NAMALWA (cell line): ENCODE data around the gene GFOD1.
"Not testable (repeated sequence)": the region's sequence is repeated elsewhere in the genome, so short reads cannot be mapped to it uniquely, and the experiment has no call there.

ENCODE experiments used
- DNase-seq: peaks from one replicate; pipeline ENCODE4 v3.0.0-alpha.2; 2015; ENCODE audit warnings: low spot score

Gene GFOD1

DNA sequence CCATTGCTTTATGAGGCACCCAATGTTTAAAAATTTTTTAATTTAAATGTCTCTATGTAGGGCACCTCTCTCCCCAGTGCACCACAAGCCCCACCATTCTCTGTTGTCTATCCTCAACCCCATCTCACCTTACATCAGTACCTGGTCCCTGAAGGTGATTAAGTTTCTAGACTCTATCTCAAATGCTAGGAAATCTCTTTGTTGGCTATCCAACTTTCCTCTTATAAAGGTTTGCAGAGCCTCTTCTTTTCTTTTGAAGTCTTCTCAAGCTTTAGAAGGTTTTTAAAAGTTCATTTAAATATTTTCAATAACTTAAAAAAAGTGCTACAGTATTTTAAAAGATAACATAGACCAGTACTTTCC is 82.5 kb downstream of the GFOD1 start:
- no peak for DNase-seq

DNA sequence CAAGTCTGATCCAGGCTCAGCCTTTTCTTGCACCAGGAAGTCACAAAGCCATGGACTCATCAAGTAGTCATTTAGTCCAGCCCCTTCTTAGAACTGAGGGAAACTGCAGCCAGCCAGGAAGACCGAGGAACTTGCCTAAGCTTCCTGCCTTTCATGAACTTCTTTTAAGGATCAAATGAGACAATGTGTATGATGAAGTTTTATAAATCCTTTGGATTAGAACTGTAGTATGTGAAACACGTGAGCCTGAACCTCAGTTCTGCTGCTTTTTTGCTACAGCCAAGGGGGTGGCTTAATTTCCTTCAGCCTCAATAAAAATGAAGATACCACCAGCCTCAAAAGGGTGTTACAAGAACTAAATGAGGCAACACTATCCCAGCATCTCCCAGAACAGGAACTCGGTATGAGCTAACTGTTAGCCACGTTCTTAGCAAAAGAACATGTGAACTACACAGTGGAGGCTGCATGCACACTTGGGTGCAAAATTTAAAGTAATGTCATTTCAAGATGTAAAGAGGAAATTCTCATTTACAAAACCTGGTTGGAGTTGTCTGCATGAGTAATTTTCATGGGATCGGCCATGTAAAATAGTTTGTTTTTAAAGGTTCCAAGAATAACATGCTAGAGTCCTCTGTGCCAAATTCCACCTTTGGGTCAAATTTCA is 83.0 kb downstream of the GFOD1 start:
- DNase-seq, result no peak

DNA sequence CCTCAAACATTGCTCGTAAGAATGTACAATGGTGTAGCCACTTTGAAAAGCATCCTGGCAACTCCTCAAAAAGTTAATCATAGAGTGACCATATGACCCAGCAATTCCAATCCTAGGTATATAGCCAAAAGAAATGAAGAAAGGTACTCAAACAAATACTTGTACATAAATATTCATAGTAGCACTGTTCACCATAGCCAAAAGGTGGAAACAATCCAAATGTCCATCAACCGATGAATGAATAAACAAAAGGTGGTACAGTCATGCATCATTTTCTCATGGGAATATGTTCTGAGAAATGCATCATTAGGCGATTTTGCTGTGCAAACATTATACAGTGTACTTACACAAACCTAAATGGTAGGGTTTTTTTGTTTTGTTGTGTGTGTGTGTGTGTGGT is 84.7 kb downstream of the GFOD1 start:
- DNase-seq, result no peak

DNA sequence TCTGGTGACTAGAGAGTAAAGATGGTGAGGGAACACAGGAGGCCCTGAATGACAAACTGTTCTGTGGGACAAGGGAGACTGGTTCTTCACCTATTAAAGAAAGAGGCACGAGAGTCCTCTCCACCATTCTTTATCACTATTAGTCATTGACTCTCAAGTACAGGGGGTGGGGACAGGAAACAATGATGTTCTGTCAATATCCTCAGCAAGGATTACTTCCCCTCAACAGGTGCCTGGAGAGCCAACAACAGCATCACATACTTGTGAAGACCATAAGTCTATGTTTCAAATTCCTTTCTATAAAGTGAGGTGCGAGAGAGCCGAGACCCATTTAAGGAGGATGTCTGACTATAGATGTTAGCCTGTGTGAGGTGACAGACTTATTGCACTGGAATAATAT is 86.6 kb downstream of the GFOD1 start:
- DNase-seq, result no peak

DNA sequence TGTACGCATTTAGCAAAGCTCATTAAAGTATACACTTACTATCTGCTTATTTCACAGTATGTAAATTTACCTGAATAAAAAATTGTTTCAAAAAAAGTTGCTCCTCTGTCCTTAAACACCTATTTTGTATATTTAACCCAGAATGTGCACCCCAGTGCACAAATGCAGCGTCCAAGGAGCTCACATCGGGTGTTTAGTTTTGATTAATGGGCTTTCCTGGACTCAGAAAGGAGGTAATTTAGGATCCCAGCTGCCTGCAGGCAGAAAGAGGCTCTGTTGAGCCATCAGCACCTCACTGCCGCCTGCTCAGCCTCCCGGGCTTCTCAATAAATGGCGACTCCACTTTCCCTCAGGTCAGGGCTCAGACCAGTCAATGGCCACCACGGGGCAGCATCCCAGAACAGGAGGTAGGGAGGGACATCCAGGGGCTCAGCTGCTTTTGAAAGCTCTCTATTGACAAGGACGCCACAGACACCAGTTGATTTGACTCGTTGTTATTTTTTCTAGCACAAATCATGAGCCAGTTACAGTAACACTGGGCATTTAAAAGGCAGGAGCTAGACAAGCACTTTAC is 88.9 kb downstream of the GFOD1 start:
- no peak for DNase-seq

DNA sequence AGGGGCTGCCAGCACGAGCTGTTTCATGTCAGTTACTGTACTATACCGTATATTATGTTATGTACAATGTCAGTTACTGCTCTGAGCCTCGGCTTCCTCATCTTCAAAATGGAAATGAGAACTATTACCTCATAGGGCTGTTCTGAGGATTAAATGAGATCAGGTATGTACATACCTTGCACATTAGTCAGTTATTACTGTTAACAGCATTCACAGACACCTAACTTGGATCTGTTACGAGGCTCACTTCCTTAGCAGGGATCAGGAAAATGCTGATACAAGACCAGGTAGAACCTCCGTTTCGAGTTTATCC is 89.4 kb downstream of the GFOD1 start:
- peak; percentile 18 for DNase-seq

DNA sequence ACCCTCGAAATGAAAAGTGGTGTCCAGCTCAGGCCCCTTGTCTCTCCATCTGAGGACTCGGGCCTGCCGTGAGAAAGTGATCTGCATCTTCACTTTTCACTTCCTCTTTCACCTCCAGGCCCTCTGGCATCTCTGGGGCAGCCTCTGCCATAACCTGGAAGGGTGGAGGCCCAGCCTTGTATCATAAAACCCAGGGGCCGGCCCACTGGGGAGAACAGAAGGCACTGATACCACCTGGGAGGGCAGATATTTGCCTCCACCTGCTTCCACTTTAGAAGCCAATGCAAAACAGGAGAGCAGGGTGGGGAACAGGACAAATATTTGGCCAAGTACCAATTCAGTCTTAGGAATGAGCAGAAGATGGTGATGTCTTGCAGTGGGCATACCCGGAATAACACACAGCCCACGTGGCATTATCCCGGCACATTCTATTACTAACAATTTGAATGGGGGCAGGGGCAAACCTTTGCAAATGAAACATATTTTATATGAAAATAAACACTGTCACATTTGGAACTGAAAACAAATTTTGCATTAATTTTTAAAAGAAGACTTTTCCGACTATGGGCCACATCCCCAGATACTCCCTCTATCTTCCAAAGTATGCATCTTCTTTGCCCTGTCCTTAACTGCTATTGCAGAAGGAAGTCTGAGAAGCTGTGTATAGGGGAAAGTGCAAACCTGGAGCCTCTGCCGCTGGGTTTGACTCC is 89.9 kb downstream of the GFOD1 start:
- DNase-seq, result peak; percentile 76

DNA sequence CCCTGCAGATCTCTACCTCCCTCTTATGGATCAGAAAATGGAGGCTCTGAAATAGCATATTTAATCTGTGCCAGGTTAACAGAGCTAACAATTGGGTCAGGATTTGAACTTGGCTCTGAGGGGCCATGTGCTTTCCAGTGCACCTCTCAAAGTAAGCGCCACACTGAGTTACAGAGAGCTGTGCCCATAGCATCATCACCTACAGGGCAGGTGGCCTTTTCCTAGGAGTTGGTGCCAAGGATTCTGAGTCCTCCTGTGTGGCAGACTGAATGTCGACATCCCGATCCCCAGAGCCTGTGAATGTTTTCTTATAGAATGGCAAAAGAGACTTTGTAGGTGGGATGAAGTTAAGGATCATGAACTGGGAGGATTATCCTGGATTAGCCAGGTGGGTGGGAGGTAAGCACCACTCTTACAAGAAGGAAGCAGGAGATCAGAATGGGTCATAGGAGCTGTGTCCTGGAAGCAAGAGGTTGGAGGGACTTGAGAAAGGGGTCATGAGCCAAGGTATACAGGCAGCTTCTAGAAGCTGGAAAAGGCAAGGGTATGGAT is 91.1 kb downstream of the GFOD1 start:
- DNase-seq, result no peak

DNA sequence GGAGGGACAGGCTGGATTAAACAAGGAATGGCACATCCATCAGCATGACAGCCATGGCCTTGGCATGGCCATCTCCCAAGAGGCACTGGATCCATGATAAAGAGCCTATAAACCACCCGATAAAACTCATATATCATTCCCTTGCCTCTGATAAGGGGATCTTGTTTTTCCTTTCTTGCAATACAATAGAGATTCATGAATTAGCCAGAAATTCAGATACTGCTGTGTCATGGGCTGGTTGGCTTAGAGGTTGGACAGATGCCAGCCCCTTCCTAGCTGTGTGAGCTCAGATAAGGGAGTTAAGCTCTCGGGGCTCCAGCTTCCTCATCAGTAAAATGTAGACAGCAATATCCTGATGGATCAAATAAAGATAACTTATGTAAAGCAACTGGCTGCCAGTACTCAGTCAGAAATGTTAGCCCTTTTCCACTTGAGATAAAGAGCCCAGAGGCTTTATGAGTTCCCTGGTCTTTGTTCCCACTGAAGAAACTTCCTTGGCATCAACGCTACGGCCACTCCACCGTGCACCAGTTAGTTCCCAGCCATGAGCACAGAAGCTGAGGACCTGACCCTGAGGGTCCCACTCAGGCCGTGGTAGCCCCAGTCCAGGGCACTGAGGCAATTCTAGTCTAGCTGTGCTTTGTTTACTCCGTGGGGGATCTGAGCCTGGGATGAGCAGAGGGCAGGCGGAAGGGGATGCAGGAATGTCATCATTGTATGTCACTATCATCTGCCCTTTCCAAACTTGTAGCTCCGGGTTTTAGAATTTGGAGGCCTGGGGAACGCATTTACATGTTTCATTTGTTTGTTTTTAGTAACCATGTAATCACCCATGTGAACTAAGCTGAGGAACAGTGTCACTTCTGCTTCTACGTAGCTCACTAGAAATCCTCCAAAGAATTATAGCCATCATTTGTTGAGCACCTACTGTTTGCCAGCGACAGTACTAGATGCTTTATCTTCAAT is 91.8 kb downstream of the GFOD1 start:
- peak; percentile 56 for DNase-seq

DNA sequence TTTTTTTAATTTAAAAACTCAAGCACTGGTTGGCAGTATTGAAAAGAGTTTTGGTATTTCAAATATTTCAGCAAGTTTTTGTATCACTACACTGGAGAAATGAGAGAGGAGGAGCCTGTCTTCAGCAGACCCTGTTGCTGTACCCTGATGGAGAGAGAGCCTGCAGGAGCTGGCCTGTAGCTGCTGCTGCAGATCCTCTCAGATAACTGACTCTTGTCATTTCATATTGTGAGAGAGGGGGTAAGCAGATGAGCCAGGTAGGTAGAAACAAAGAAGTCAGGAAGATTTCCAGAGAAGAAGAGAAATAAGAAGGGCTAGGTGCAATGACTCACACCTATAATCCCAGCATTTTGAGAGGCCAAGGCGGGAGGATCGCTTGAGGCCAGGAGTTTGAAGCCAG is 94.9 kb downstream of the GFOD1 start:
- DNase-seq, result no peak

DNA sequence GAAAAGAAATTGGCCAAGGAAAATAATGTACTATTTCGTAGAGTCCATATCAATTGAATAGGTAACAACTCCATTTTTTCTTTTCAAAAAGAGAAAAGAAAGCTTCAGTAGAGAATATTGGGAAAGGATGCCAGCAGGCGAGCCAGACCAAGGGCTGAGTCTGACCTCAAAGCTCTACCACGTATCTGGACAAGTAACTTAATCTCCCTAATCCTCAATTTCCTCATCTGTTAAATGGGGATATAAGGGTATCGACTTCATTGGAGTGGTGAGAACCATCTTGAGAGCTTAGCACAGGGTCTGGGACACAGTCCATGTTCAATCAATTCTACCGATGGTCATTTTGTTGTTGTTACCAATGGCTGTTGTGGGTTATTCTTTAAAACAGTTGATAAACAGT is 95.9 kb downstream of the GFOD1 start:
- DNase-seq, result no peak

DNA sequence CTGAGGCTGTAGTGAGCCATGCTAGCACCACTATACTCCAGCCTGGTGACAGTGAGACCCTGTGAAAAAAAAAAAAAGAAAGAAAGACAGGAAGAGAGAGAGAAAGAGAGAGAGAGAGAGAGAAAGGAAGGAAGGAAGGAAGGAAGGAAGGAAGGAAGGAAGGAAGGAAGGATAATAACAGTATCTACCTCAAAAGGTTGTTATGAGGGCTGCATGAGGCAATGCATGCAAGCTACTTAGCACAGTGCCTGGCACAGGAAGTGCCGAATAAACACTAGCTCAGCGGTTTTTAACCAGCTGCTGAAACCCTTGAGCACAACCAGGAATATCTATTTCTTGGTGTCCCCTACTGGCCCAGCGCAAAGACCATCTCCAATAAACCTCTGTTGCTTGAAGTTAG is 96.7 kb downstream of the GFOD1 start:
- DNase-seq, result no peak

DNA sequence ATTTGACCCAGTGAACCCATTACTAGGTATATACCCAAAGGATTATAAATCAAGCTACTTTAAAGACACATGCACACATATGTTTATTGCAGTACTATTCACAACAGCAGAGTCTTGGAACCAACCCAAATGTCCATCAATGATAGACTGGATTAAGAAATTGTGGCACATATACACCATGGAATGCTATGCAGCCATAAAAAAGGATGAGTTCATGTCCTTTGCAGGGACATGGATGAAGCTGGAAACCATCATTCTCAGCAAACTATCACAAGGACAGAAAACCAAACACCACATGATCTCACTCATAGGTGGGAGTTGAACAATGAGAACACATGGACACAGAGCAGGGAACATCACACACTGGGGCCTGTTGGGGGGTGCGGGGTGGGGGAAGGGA is 98.2 kb downstream of the GFOD1 start:
- DNase-seq, result not testable (repeated sequence)

DNA sequence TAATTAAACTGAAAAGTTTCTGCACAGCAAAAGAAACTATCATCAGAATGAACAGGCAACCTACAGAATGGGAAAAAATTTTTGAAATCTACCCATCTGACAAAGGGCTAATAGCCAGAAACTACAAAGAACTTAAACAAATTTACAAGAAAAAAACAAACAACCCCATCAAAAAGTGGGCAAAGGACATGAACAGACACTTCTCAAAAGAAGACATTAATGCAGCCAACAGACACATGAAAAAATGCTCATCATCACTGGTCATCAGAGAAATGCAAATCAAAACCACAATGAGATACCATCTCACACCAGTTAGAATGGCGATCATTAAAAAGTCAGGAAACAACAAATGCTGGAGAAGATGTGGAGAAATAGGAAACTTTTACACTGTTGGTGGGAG is 98.6 kb downstream of the GFOD1 start:
- not testable (repeated sequence) for DNase-seq

DNA sequence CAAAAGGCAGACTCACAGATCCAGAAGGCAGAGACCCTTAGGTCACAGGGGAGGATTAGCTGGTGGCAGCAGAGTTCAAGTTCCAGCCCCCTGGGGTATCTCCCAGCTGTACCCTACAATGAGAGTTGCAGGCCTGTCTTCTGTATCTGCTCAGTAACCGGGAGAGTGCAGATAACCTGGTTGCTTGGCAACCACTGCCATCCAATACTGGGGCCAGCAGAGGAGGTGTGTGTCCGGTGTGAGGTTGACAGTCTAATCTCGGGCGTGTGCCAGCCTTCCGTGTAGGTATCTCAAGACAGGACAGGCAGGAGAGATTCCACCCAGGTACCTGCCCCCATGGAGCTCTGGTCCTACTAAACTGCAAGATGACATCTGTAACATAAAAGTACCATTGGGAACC is 102.4 kb downstream of the GFOD1 start:
- DNase-seq, result no peak

DNA sequence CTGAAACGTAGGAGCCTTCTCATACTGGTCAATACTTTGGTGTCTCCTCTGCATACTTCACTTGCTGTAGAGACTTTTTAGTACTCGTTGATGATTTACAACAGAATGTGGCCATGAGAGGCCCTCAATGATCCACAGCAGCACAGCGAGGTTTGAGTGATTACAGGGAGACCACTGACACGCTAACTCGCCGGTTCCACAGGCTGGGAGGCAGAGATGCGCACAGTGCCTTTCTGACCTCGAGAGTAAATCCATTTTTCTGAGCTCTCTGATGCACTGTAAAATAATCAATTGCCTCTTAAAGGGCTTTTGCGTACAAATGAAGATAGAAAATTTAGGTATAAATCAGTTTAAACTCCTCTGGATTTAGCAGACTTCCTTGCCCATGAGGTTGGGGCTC is 102.9 kb downstream of the GFOD1 start:
- no peak for DNase-seq

DNA sequence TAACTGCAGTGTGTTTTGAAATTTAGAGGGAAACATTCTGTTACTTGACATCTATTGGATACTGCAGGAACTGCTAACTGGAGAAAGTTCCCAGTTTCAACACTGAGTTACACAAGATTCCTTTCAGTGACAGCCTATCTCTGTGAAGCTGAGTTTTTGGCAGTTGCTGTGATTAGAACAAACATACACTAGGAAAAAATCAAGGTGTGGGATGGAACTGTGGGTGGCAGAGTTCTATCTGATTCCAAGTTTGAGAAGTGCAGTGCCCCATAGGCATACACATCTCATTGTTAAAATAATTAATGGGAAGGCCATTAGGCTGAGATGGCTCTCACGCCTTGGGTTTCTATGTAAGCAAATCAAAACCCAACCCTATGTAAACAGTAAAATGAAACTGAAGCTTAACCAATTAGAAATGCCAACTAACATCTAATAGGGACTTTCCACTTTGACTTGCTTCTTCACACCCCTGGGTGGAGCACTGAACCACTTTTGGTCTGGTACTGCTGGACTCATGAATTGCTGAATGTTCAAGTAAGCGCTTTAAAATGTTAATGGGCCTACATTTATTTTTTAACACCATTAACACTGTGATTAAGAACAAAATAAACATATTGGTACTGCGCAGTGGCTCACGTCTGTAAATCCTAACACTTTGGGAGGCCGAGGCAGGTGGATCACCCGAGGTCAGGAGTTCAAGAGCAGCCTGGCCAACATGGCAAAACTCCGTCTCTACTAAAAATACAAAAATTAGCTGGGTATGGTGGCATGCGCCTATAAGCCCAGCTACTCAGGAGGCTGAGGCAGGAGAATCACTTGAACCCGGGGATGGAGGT is 103.9 kb downstream of the GFOD1 start:
- peak; percentile 46 for DNase-seq

DNA sequence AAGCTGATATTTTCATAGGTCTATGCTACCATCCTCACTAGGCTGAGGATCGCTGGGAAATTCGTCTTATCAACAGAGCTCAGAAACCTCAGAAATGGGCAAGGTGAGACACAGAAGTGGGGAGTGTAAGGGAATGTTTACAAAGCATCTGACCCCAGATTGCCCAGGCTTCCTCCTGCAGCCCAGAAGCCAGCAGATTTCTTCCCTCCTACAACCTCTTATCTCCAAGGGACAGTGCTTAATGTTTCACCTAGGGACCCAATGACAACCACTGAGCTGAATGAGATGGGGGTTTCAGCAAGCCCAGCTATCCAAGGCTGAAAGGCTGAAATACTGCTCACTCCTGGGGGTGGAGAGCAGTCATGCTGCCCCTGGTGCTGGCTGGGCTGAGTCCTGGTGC is 106.6 kb downstream of the GFOD1 start:
- DNase-seq, result no peak

DNA sequence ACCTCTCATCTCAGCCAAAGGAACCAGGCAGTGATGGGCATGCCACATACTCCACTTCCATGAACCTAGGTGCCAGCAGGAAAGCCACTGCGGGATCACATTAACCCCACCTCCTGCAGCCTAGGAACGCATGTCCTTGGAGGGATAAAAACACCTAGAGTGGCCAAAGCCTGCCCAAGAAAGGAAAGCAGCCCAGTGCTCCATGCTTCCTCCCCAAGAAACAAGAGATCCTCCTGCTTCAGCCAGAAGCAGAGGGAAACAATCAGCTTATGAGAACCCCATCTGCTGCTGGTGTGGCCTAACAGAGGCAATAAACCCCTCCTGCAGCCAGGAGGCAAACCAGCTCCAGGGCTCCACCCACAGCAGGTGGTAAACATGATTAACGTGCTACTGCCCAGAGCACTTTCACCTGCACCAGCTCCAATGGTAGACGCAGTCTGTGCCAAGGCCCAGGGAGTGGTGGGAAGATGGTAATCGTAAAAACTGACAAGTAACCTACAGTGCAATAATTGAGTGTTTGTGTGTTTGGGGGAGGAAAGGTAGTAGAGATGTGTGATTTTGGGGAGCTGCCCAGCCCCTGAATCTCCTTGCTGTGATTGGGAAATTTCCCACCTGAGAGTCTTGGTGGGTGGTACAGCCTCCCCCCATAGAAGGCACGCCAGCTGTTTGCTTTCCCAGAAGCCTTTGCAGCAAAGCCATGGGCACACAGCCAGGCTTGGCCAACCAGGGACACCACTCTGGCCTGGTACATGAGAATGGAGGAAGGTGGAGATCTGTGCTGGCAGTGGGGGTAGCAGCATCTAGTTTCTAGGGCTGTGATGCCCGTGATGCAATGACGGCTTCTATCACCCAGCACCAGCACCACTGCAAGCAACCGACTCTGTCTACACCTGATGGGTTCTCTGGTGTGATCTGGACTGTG is 108.5 kb downstream of the GFOD1 start:
- peak; percentile 29 for DNase-seq

DNA sequence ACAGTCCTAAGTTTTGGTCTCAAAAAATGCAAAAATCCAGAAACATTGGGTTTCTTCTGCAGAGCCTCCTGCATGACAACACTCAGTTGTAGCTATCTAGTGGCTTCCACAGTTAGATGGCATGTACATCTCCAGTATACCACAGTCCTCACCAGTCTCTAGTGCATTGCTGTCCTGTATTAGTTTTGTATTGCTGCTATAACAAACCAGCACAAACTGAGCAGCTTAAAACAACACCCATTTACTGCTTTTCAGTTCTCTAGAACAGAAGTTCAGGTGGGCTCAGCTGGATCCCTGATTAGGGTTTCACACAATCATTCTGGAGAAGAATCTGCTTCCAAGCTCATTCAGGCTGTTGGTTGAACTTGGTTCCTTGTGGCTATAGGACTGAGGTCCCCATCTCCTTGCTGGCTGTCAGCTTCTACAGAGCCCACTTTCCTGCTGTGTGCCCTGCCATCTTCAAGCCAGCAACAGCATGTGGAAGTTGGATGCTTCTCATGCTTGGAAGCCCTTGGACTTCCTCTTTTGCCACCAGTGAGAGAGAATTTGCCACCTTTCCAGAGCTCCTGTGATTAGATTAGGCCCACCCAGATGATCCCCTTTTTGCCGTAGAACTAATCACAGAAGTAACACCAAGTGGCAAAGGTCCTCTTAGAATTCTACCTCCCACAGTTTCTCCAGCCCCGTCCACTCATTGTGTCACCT is 110.2 kb downstream of the GFOD1 start:
- no peak for DNase-seq
